Astrocyte (in vitro differentiated cells and primary cell): Measurements from ENCODE around the gene QARS1. TPM values are rescaled to one million over a fixed set of nuclear protein-coding genes. Genes with fewer than 3 reads are reported as not detected.

Experiments
- DNase-seq: peaks from one replicate; pipeline ENCODE4 v3.0.0-alpha.2; 2010; ENCODE audit warnings: low read depth
- FAIRE-seq: peaks from 2 replicates; lab custom pipeline; 2011; peaks lifted over from hg19 to GRCh38; lab: Jason Lieb, UNC
- H2AFZ ChIP-seq: 2 replicates; pipeline ENCODE4 v1.6.0; 2012; ENCODE audit warnings: low read depth, low read length, inconsistent platforms
- H3K27ac ChIP-seq: 2 replicates; pipeline ENCODE4 v1.5.1; 2011; ENCODE audit warnings: low read depth, low read length, inconsistent platforms
- H3K27me3 ChIP-seq: 2 replicates; pipeline ENCODE4 v1.6.0; 2011; ENCODE audit warnings: low read length, inconsistent platforms; ENCODE audit not compliant: insufficient read depth
- H3K36me3 ChIP-seq: 2 replicates; pipeline ENCODE4 v1.5.1; 2011; ENCODE audit warnings: low read length, inconsistent platforms; ENCODE audit not compliant: insufficient read depth
- H3K4me1 ChIP-seq: 2 replicates; pipeline ENCODE4 v1.5.1; 2011; ENCODE audit warnings: low read length, inconsistent platforms; ENCODE audit not compliant: insufficient read depth
- H3K4me2 ChIP-seq: 2 replicates; pipeline ENCODE4 v1.6.0; 2012; ENCODE audit warnings: low read length, inconsistent platforms
- H3K4me3 ChIP-seq: 2 replicates; pipeline ENCODE4 v1.5.1; 2011; ENCODE audit warnings: low read depth, mild to moderate bottlenecking, low read length, inconsistent platforms; ENCODE audit not compliant: insufficient read depth
- H3K79me2 ChIP-seq: 2 replicates; pipeline ENCODE4 v1.6.0; 2012; ENCODE audit warnings: mild to moderate bottlenecking, low read length, inconsistent platforms; ENCODE audit not compliant: insufficient read depth
- H3K9ac ChIP-seq: 2 replicates; pipeline ENCODE4 v1.6.0; 2012; ENCODE audit warnings: mild to moderate bottlenecking, low read length, inconsistent platforms
- H3K9me3 ChIP-seq: 2 replicates; pipeline ENCODE4 v1.5.1; 2012; ENCODE audit warnings: low read depth, mild to moderate bottlenecking, low read length, inconsistent platforms; ENCODE audit not compliant: insufficient read depth
- H4K20me1 ChIP-seq: 2 replicates; pipeline ENCODE4 v1.6.0; 2012; ENCODE audit warnings: low read length, inconsistent platforms; ENCODE audit not compliant: insufficient read depth
- H3K27ac Mint-ChIP-seq: one replicate; pipeline ENCODE4 v1.8.0; 2021; ENCODE audit warnings: mild to moderate bottlenecking, mixed read lengths; ENCODE audit not compliant: unreplicated experiment
- H3K27me3 Mint-ChIP-seq: one replicate; pipeline ENCODE4 v1.8.0; 2021; ENCODE audit warnings: low read depth, mixed read lengths; ENCODE audit not compliant: unreplicated experiment
- H3K36me3 Mint-ChIP-seq: one replicate; pipeline ENCODE4 v1.8.0; 2021; ENCODE audit warnings: low read depth, mixed read lengths; ENCODE audit not compliant: unreplicated experiment
- H3K4me1 Mint-ChIP-seq: one replicate; pipeline ENCODE4 v1.8.0; 2021; ENCODE audit warnings: low read depth, mixed read lengths; ENCODE audit not compliant: unreplicated experiment
- H3K4me3 Mint-ChIP-seq: one replicate; pipeline ENCODE4 v1.8.0; 2021; ENCODE audit warnings: mild to moderate bottlenecking, moderate library complexity, mixed read lengths; ENCODE audit not compliant: unreplicated experiment
- H3K9me3 Mint-ChIP-seq: one replicate; pipeline ENCODE4 v1.8.0; 2021; ENCODE audit warnings: mild to moderate bottlenecking, mixed read lengths; ENCODE audit not compliant: unreplicated experiment
- CTCF ChIP-seq: IDR thresholded peaks from 2 replicates; pipeline ENCODE4 v1.5.1; 2011; ENCODE audit warnings: low read depth, mild to moderate bottlenecking, inconsistent platforms, low read length, moderate library complexity; ENCODE audit not compliant: insufficient read depth
- EZH2 ChIP-seq: IDR thresholded peaks from 2 replicates; pipeline ENCODE4 v1.6.1; 2012; ENCODE audit warnings: mild to moderate bottlenecking, low read length, inconsistent platforms; ENCODE audit not compliant: insufficient read depth
- total RNA-seq: library from RNA; stranded (reverse); gene quantifications from 2 replicates; pipeline ENCODE4 v1.2.1, GENCODE V29; 2021

QARS1 gene
- total RNA-seq, 1 donor from 2014 or later = 189 TPM

- peaks cover 22% of the 10 kb centered on the region for H3K4me1 ChIP-seq
- peaks cover 3% of the 10 kb centered on the region for H3K9me3 Mint-ChIP-seq
- no peak overlapping the region for H3K4me2 ChIP-seq
- peaks cover 3% of the 10 kb centered on the region for H3K36me3 Mint-ChIP-seq
- peaks cover 10% of the 10 kb centered on the region for H3K4me1 Mint-ChIP-seq
- peaks cover 3% of the 10 kb centered on the region for H3K36me3 ChIP-seq
- no peaks in the 10 kb centered on the region for H3K27me3 ChIP-seq
- DNase-seq = no peak
- no peak overlapping the region for H3K4me3 ChIP-seq
- no peak for FAIRE-seq
- no peak overlapping the region for H3K9ac ChIP-seq
- no peaks in the 10 kb centered on the region for H3K9me3 ChIP-seq
- no peak overlapping the region for H3K27ac Mint-ChIP-seq
- no peak overlapping the region for H2AFZ ChIP-seq
- peak overlapping the region; percentile 14 for H3K4me3 Mint-ChIP-seq
- no peak for TF ChIP-seq EZH2
- no peak for TF ChIP-seq CTCF
- H3K27me3 Mint-ChIP-seq = no peaks in the 10 kb centered on the region
- H3K27ac ChIP-seq = no peak overlapping the region
- peaks cover 24% of the 10 kb centered on the region for H3K79me2 ChIP-seq
- peaks cover 16% of the 10 kb centered on the region for H4K20me1 ChIP-seq
Observed at GRCh38 chr3:49135499-49135898, 30.9 kb upstream of the QARS1 start.

GRCh38 chr3:49134471-49135265 is 30.1 kb upstream of the QARS1 start:
- Histone ChIP-seq H3K9me3 (no peaks in the 10 kb centered on the region), H3K9ac (no peak overlapping the region), H3K79me2 (peaks cover 32% of the 10 kb centered on the region), H3K27ac (no peak overlapping the region), H3K27me3 (no peaks in the 10 kb centered on the region), H2AFZ (no peak overlapping the region), H3K4me2 (peak overlapping the region; percentile 99), H3K4me1 (peaks cover 22% of the 10 kb centered on the region), H3K4me3 (no peak overlapping the region), H3K36me3 (peaks cover 7% of the 10 kb centered on the region), H4K20me1 (peaks cover 25% of the 10 kb centered on the region)
- H3K27ac Mint-ChIP-seq = no peak overlapping the region
- FAIRE-seq (no peak), DNase-seq (no peak)
- TF ChIP-seq EZH2 (no peak), CTCF (no peak)
- H3K9me3 Mint-ChIP-seq = no peaks in the 10 kb centered on the region
- peaks cover 10% of the 10 kb centered on the region for H3K4me1 Mint-ChIP-seq
- H3K36me3 Mint-ChIP-seq = peaks cover 4% of the 10 kb centered on the region
- H3K4me3 Mint-ChIP-seq = peak overlapping the region; percentile 50
- no peaks in the 10 kb centered on the region for H3K27me3 Mint-ChIP-seq
